Measurements from ENCODE around the gene ECE1. TPM values are rescaled to one million over a fixed set of nuclear protein-coding genes. Genes with fewer than 3 reads are reported as not detected.

ECE1 gene
- total RNA-seq, 1 experiment from 2014 or later, result 192 TPM

GRCh38 chr1:21278860-21279845 is 11.1 kb downstream of the ECE1 start:
- CTCF ChIA-PET, result interaction anchor here (0.9 kb wide), 1 partner anchor 9 kb away, joined by 3 read pairs; no protein-coding TSS in a partner anchor

DNA sequence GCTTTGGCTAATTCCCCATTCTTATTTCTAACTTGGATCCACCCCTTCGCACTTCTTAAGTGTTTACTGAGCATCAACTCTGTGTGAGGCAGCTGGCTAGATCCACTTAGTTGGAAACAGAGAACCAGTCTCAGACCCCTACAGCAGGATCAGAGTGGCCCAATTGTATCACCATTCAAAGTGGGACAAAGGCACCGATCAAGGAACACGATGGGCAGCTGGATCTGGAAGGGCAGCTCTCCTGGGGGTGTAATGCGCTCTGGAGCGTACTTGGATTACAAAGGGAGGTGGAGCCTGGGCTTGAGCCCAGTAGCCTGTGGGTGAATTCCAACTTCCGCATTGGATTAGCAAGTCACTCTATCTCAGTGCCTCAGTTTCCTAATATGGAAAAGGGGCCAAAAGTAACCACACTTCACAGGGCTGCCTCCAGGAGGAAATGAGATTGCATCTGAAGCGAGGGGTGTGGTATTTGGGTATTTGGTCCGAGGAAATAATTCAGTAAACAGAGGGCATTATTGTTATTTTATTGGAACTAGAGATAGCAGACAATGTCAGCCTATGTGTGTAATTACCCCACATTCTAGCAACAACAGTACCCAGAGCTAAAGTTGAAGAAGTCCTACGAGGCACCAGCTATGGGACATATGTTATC is 11.9 kb downstream of the ECE1 start:
- intact Hi-C loops (cut with micrococcal nuclease; ENCODE audit: unreplicated experiment) (no loop called here), in situ Hi-C loops (cut with HindIII; ENCODE audit: low pct_unique_long_range_greater_than_20kb, low sequenced_read_pairs) (no loop called here)
- no peak for DNase-seq (ENCODE audit: low read depth, low spot score)
- TF ChIP-seq, protein P1, sequence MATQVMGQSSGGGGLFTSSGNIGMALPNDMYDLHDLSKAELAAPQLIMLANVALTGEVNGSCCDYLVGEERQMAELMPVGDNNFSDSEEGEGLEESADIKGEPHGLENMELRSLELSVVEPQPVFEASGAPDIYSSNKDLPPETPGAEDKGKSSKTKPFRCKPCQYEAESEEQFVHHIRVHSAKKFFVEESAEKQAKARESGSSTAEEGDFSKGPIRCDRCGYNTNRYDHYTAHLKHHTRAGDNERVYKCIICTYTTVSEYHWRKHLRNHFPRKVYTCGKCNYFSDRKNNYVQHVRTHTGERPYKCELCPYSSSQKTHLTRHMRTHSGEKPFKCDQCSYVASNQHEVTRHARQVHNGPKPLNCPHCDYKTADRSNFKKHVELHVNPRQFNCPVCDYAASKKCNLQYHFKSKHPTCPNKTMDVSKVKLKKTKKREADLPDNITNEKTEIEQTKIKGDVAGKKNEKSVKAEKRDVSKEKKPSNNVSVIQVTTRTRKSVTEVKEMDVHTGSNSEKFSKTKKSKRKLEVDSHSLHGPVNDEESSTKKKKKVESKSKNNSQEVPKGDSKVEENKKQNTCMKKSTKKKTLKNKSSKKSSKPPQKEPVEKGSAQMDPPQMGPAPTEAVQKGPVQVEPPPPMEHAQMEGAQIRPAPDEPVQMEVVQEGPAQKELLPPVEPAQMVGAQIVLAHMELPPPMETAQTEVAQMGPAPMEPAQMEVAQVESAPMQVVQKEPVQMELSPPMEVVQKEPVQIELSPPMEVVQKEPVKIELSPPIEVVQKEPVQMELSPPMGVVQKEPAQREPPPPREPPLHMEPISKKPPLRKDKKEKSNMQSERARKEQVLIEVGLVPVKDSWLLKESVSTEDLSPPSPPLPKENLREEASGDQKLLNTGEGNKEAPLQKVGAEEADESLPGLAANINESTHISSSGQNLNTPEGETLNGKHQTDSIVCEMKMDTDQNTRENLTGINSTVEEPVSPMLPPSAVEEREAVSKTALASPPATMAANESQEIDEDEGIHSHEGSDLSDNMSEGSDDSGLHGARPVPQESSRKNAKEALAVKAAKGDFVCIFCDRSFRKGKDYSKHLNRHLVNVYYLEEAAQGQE (IDR thresholded peaks at IDR 0.05; ENCODE audit: insufficient read depth in 1 of 2, low read depth in 2 of 2, low read length in 1 of 2), result no peak
- TF ChIP-seq SIN3A (IDR thresholded peaks at IDR 0.05; ENCODE audit: borderline replicate concordance, insufficient read depth, low read depth, low read length) (no peak), CTCF (IDR thresholded peaks at IDR 0.05) (no peak), TCF7L2 (IDR thresholded peaks at IDR 0.05; ENCODE audit: low read depth, low read length) (no peak)
- Histone ChIP-seq H3K27me3 (ENCODE audit: control insufficient read depth, insufficient read depth, low read length) (no peaks in the 10 kb centered on the region), H3K9me3 (ENCODE audit: control insufficient read depth, insufficient read depth, low read depth, low read length) (no peaks in the 10 kb centered on the region), H3K27ac (ENCODE audit: low read length) (no peak overlapping the region), H3K4me3 (ENCODE audit: low read depth in 2 of 2, low read length in 2 of 2) (no peak overlapping the region), H3K36me3 (ENCODE audit: control insufficient read depth, insufficient read depth, low read length) (no peaks in the 10 kb centered on the region), H3K4me1 (ENCODE audit: control insufficient read depth, insufficient read depth, low read length) (peaks cover 3% of the 10 kb centered on the region; the same call in 1 of the 2 replicates)
- POLR2A ChIA-PET, result no interaction called here
- BruUV-seq (replicated peaks), result no TSS peak
- no peak for ATAC-seq
- CTCF ChIA-PET, result no interaction called here

More at GRCh38 chr1:21278860-21279845, 11.1 kb downstream of the ECE1 start:
- Histone ChIP-seq H3K27me3 (ENCODE audit: control insufficient read depth, insufficient read depth, low read length) (no peaks in the 10 kb centered on the region), H3K4me3 (ENCODE audit: low read depth in 2 of 2, low read length in 2 of 2) (no peak overlapping the region), H3K4me1 (ENCODE audit: control insufficient read depth, insufficient read depth, low read length) (peaks cover 3% of the 10 kb centered on the region; the same call in 1 of the 2 replicates), H3K36me3 (ENCODE audit: control insufficient read depth, insufficient read depth, low read length) (no peaks in the 10 kb centered on the region), H3K9me3 (ENCODE audit: control insufficient read depth, insufficient read depth, low read depth, low read length) (no peaks in the 10 kb centered on the region), H3K27ac (ENCODE audit: low read length) (no peak overlapping the region)
- in situ Hi-C loops (cut with HindIII; ENCODE audit: low pct_unique_long_range_greater_than_20kb, low sequenced_read_pairs) (no loop called here), intact Hi-C loops (cut with micrococcal nuclease; ENCODE audit: unreplicated experiment) (no loop called here)
- DNase-seq (ENCODE audit: low read depth, low spot score) (no peak), ATAC-seq (no peak)
- TF ChIP-seq POLR2AphosphoS5 (IDR thresholded peaks at IDR 0.05; ENCODE audit: low read depth, low read length), result no peak
- no peak for TF ChIP-seq SIN3A (IDR thresholded peaks at IDR 0.05; ENCODE audit: borderline replicate concordance, insufficient read depth, low read depth, low read length)
- TF ChIP-seq, protein P1 (IDR thresholded peaks at IDR 0.05; ENCODE audit: insufficient read depth in 1 of 2, low read depth in 2 of 2, low read length in 1 of 2), result no peak
- TF ChIP-seq CTCF (IDR thresholded peaks at IDR 0.05), result no peak
- no peak for TF ChIP-seq TCF7L2 (IDR thresholded peaks at IDR 0.05; ENCODE audit: low read depth, low read length)
- no TSS peak for BruUV-seq (replicated peaks)
- POLR2A ChIA-PET, result no interaction called here
